Stimulated activated naive CD4-positive, alpha-beta T cell (primary cell): Measurements from ENCODE around the gene LAIR2.

Experiments used
- DNase-seq, 6 experiments: peaks; one replicate each; lab custom pipeline; 2025; lab: John Stamatoyannopoulos, UW

Gene LAIR2

GRCh38 chr19:54502518-54503048 lies at the start of gene LAIR2:
LAIR2 (plus strand) TSS chr19:54502831; CDS start chr19:54502919, 88 bp downstream.
- no peak for DNase-seq

- DNase-seq: no peak
Measured at GRCh38 chr19:54453921-54454780, 48.5 kb upstream of the LAIR2 start.

GRCh38 chr19:54454781-54455675 lies 47.6 kb upstream of the LAIR2 start:
- DNase-seq: no peak

GRCh38 chr19:54455786-54456422 lies 46.7 kb upstream of the LAIR2 start:
- no peak for DNase-seq

- no peak for DNase-seq
Measured at GRCh38 chr19:54456423-54457373, 45.9 kb upstream of the LAIR2 start.

GRCh38 chr19:54457773-54458647 lies 44.6 kb upstream of the LAIR2 start:
- DNase-seq: no peak

- no peak for DNase-seq
Measured at GRCh38 chr19:54458648-54459281, 43.9 kb upstream of the LAIR2 start.

- no peak for DNase-seq
Measured at GRCh38 chr19:54459282-54460229, 43.1 kb upstream of the LAIR2 start.

- no peak for DNase-seq
Measured at GRCh38 chr19:54460230-54461005, 42.2 kb upstream of the LAIR2 start.

- no peak for DNase-seq
Measured at GRCh38 chr19:54461210-54461609, 41.4 kb upstream of the LAIR2 start.

- DNase-seq: no peak
Measured at GRCh38 chr19:54461613-54462012, 41.0 kb upstream of the LAIR2 start.

GRCh38 chr19:54462047-54462654 lies 40.5 kb upstream of the LAIR2 start:
- peak in 1 of 6 experiments; percentile 7 for DNase-seq

- DNase-seq: peak; percentile 28 to 75 (median 64)
Measured at GRCh38 chr19:54462655-54463530, 39.7 kb upstream of the LAIR2 start.

GRCh38 chr19:54463531-54464043 lies 39.0 kb upstream of the LAIR2 start, which contains the start of gene LENG9:
LENG9 (minus strand) TSS chr19:54463778; CDS start chr19:54463526, 252 bp downstream.
- peak; percentile 84 to 91 (median 87) for DNase-seq

GRCh38 chr19:54464044-54464629 lies 38.5 kb upstream of the LAIR2 start:
- peak; percentile 76 to 88 (median 86) for DNase-seq
